ENCODE data around the gene KRT222. TPM values are rescaled to one million over a fixed set of nuclear protein-coding genes. Genes with fewer than 3 reads are reported as not detected.

KRT222 gene
- polyA plus RNA-seq, 1 donor (not counting 4 experiments of a cell fraction or from before 2014, with no cell fraction given): 0.76 TPM

- dilution Hi-C loops (cut with MboI; ENCODE audit: extremely low pct_ligation_motif_present, low sequenced_read_pairs): no loop called here
- H3K27ac ChIP-seq (ENCODE audit: control insufficient read depth, insufficient read depth, low read length): no peak overlapping the region
- FAIRE-seq: no peak
- peaks cover 38% of the 10 kb centered on the region for H3K27me3 ChIP-seq (ENCODE audit: control insufficient read depth, extremely low read depth, insufficient read depth, low read length)
- H3K9me3 ChIP-seq (ENCODE audit: control insufficient read depth, low read depth, low read length): no peaks in the 10 kb centered on the region
- H3K4me1 ChIP-seq (ENCODE audit: control insufficient read depth, extremely low read depth, insufficient read depth, low read length): no peaks in the 10 kb centered on the region
- no peak overlapping the region for H3K4me3 ChIP-seq (ENCODE audit: control insufficient read depth in 2 of 3, extremely low read depth in 1 of 3, insufficient read depth in 2 of 3, low read depth in 1 of 3, low read length in 3 of 3)
- no peaks in the 10 kb centered on the region for H4K20me1 ChIP-seq (ENCODE audit: control insufficient read depth, extremely low read depth, insufficient read depth, low read length)
- H2AFZ ChIP-seq (ENCODE audit: control insufficient read depth, low read length): no peak overlapping the region
- H3K4me2 ChIP-seq (ENCODE audit: control insufficient read depth, extremely low read depth, insufficient read depth, low read depth, low read length): no peak overlapping the region
- no peaks in the 10 kb centered on the region for H3K36me3 ChIP-seq (ENCODE audit: control insufficient read depth in 2 of 2, extremely low read depth in 1 of 2, insufficient read depth in 2 of 2, low read length in 2 of 2)
- H3K79me2 ChIP-seq (ENCODE audit: control insufficient read depth, insufficient read depth, low read length): no peaks in the 10 kb centered on the region
- no peaks in the 10 kb centered on the region for H3K9me1 ChIP-seq (ENCODE audit: control insufficient read depth, extremely low read depth, insufficient read depth, low read length)
- no peak for DNase-seq (ENCODE audit: low read depth, low spot score)
- TF ChIP-seq EZH2 (IDR thresholded peaks at IDR 0.05; ENCODE audit: low read length) (no peak), CTCF (optimal IDR thresholded peaks at IDR 0.05 in 1 of 3, IDR thresholded peaks at IDR 0.05 in 1 of 3, conservative IDR thresholded peaks at IDR 0.05 in 1 of 3; ENCODE audit: extremely low read depth in 1 of 3, insufficient read depth in 2 of 3, low read length in 3 of 3) (no peak)
- no peak overlapping the region for H3K9ac ChIP-seq (ENCODE audit: control insufficient read depth, extremely low read depth, insufficient read depth, low read length)
These were observed 57.3 kb downstream of the KRT222 start for GRCh38 chr17:40607641-40608040.

GRCh38 chr17:40606548-40607353 lies 58.2 kb downstream of the KRT222 start:
- Histone ChIP-seq H3K27me3 (ENCODE audit: control insufficient read depth, extremely low read depth, insufficient read depth, low read length) (peaks cover 35% of the 10 kb centered on the region), H3K4me1 (ENCODE audit: control insufficient read depth, extremely low read depth, insufficient read depth, low read length) (no peaks in the 10 kb centered on the region), H3K9me3 (ENCODE audit: control insufficient read depth, low read depth, low read length) (no peaks in the 10 kb centered on the region), H3K4me2 (ENCODE audit: control insufficient read depth, extremely low read depth, insufficient read depth, low read depth, low read length) (no peak overlapping the region), H3K9ac (ENCODE audit: control insufficient read depth, extremely low read depth, insufficient read depth, low read length) (no peak overlapping the region), H3K4me3 (ENCODE audit: control insufficient read depth in 2 of 3, extremely low read depth in 1 of 3, insufficient read depth in 2 of 3, low read depth in 1 of 3, low read length in 3 of 3) (no peak overlapping the region), H3K79me2 (ENCODE audit: control insufficient read depth, insufficient read depth, low read length) (no peaks in the 10 kb centered on the region), H3K27ac (ENCODE audit: control insufficient read depth, insufficient read depth, low read length) (no peak overlapping the region), H2AFZ (ENCODE audit: control insufficient read depth, low read length) (no peak overlapping the region), H3K9me1 (ENCODE audit: control insufficient read depth, extremely low read depth, insufficient read depth, low read length) (no peaks in the 10 kb centered on the region), H3K36me3 (ENCODE audit: control insufficient read depth in 2 of 2, extremely low read depth in 1 of 2, insufficient read depth in 2 of 2, low read length in 2 of 2) (no peaks in the 10 kb centered on the region), H4K20me1 (ENCODE audit: control insufficient read depth, extremely low read depth, insufficient read depth, low read length) (no peaks in the 10 kb centered on the region)
- dilution Hi-C loops (cut with MboI; ENCODE audit: extremely low pct_ligation_motif_present, low sequenced_read_pairs): no loop called here
- no peak for TF ChIP-seq CTCF (optimal IDR thresholded peaks at IDR 0.05 in 1 of 3, IDR thresholded peaks at IDR 0.05 in 1 of 3, conservative IDR thresholded peaks at IDR 0.05 in 1 of 3; ENCODE audit: extremely low read depth in 1 of 3, insufficient read depth in 2 of 3, low read length in 3 of 3)
- no peak for TF ChIP-seq EZH2 (IDR thresholded peaks at IDR 0.05; ENCODE audit: low read length)
- DNase-seq (ENCODE audit: low read depth, low spot score) (no peak), FAIRE-seq (no peak)
